Endothelial cell (in vitro differentiated cells): ENCODE measurements around the gene TENT5C. TPM values are rescaled to one million over a fixed set of nuclear protein-coding genes. Genes with fewer than 3 reads are reported as not detected.

Experiments used
- DNase-seq: peaks from one replicate; pipeline ENCODE4 v3.0.0; 2021; ENCODE audit warnings: low spot score
- H3K27ac Mint-ChIP-seq: one replicate; pipeline ENCODE4 v1.8.0; 2021; ENCODE audit warnings: mixed read lengths, inconsistent platforms; ENCODE audit not compliant: unreplicated experiment
- H3K27me3 Mint-ChIP-seq: one replicate; pipeline ENCODE4 v1.8.0; 2021; ENCODE audit warnings: mild to moderate bottlenecking, moderate library complexity, mixed read lengths, inconsistent platforms; ENCODE audit not compliant: unreplicated experiment
- H3K36me3 Mint-ChIP-seq: one replicate; pipeline ENCODE4 v1.8.0; 2021; ENCODE audit warnings: mild to moderate bottlenecking, low read depth, mixed read lengths, inconsistent platforms; ENCODE audit not compliant: unreplicated experiment
- H3K4me1 Mint-ChIP-seq: one replicate; pipeline ENCODE4 v1.8.0; 2021; ENCODE audit warnings: mild to moderate bottlenecking, mixed read lengths, inconsistent platforms; ENCODE audit not compliant: unreplicated experiment
- H3K4me3 Mint-ChIP-seq: one replicate; pipeline ENCODE4 v1.8.0; 2021; ENCODE audit warnings: mild to moderate bottlenecking, mixed read lengths, inconsistent platforms; ENCODE audit not compliant: unreplicated experiment
- H3K9me3 Mint-ChIP-seq: one replicate; pipeline ENCODE4 v1.8.0; 2021; ENCODE audit warnings: mixed read lengths, inconsistent platforms; ENCODE audit not compliant: unreplicated experiment
- total RNA-seq: library from RNA; stranded (reverse); fragmentation: NEBNext Ultra II Directional; extraction: Animal tissue kit (Norgen Biotek cat#: 25700); gene quantifications from one replicate; pipeline ENCODE4 v1.2.1, GENCODE V29; 2021; ENCODE audit not compliant: unreplicated experiment
- TF ChIP-seq, protein P1 (sequence below): fragments of 200-600 bp; sonication (generic); IDR thresholded peaks from one replicate; pipeline ENCODE4 v1.5.0; 2021; ENCODE audit warnings: antibody characterized with exemption; ENCODE audit not compliant: unreplicated experiment

The TENT5C gene
- total RNA-seq, 1 donor from 2014 or later, result 0.05 TPM

DNA sequence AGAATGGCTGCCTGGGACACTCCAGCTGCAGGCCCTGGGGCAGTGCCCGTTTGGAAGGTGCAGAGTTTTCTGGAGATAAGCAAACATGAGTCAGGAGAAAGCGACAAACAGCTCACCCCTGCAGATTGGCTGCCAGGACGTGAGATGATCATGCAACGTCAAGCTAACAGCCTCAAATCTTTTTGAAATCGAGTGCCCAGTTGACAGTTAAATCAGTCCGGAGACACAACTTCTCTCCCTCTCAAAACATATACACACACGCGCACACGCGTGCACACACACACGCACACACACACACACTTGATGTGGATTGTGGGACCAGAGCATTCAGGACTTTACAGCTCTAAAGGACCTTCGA lies 49.4 kb downstream of the TENT5C start:
- Mint-ChIP-seq H3K4me1 (peaks cover 4% of the 10 kb centered on the region), H3K36me3 (no peaks in the 10 kb centered on the region), H3K27ac (no peak overlapping the region), H3K4me3 (no peak overlapping the region), H3K9me3 (no peaks in the 10 kb centered on the region), H3K27me3 (peaks cover 2% of the 10 kb centered on the region)
- TF ChIP-seq, protein P1, sequence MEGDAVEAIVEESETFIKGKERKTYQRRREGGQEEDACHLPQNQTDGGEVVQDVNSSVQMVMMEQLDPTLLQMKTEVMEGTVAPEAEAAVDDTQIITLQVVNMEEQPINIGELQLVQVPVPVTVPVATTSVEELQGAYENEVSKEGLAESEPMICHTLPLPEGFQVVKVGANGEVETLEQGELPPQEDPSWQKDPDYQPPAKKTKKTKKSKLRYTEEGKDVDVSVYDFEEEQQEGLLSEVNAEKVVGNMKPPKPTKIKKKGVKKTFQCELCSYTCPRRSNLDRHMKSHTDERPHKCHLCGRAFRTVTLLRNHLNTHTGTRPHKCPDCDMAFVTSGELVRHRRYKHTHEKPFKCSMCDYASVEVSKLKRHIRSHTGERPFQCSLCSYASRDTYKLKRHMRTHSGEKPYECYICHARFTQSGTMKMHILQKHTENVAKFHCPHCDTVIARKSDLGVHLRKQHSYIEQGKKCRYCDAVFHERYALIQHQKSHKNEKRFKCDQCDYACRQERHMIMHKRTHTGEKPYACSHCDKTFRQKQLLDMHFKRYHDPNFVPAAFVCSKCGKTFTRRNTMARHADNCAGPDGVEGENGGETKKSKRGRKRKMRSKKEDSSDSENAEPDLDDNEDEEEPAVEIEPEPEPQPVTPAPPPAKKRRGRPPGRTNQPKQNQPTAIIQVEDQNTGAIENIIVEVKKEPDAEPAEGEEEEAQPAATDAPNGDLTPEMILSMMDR, result no peak
- DNase-seq, result no peak

DNA sequence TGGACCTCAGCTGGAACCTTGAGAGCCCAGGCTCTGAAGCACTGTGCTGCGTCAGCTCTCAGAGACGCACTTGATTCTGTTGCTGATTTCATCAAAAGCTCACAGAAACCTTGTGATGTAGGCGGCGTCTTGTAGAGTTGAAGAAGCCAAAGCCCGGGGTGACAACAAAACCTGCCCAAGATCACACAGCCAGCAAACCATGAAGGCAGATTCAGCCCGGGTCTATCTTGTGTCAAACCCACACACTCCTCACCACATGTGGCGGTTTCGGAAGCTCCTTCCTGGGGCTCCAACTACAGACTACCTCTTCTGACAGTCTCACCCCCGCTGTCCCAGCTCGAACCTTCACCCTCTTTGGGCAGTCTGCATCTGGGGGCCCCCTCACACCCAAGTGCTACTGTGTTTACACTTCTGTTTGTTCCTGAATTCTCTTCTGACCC lies 50.4 kb downstream of the TENT5C start:
- TF ChIP-seq, protein P1, result no peak
- peaks cover 4% of the 10 kb centered on the region for H3K4me1 Mint-ChIP-seq
- H3K4me3 Mint-ChIP-seq, result no peak overlapping the region
- DNase-seq, result no peak
- H3K9me3 Mint-ChIP-seq, result no peaks in the 10 kb centered on the region
- peaks cover 1% of the 10 kb centered on the region for H3K27me3 Mint-ChIP-seq
- no peak overlapping the region for H3K27ac Mint-ChIP-seq
- H3K36me3 Mint-ChIP-seq, result no peaks in the 10 kb centered on the region

DNA sequence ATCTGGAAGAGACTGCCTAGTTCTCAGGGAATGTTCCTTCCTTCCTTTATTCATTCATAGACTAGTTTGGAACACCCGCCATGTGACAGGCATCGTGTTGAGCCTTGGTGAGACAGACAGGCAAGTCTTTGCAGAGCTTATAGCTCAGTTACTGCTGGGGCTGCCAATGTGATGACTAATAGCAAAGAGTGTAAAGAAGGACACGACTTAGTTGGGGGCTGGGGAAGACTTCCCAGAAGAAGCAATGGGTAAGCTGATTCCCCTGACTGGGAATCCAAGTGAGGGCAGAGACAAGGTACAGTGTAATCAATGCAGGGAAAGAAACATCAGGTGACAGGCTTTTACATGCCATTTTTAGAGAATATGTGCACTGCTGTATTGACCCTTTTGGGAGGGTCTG lies 51.2 kb downstream of the TENT5C start:
- Mint-ChIP-seq H3K9me3 (no peaks in the 10 kb centered on the region), H3K27me3 (peaks cover 1% of the 10 kb centered on the region), H3K4me1 (peaks cover 4% of the 10 kb centered on the region), H3K27ac (no peak overlapping the region), H3K36me3 (no peaks in the 10 kb centered on the region), H3K4me3 (no peak overlapping the region)
- no peak for DNase-seq
- TF ChIP-seq, protein P1, result no peak

DNA sequence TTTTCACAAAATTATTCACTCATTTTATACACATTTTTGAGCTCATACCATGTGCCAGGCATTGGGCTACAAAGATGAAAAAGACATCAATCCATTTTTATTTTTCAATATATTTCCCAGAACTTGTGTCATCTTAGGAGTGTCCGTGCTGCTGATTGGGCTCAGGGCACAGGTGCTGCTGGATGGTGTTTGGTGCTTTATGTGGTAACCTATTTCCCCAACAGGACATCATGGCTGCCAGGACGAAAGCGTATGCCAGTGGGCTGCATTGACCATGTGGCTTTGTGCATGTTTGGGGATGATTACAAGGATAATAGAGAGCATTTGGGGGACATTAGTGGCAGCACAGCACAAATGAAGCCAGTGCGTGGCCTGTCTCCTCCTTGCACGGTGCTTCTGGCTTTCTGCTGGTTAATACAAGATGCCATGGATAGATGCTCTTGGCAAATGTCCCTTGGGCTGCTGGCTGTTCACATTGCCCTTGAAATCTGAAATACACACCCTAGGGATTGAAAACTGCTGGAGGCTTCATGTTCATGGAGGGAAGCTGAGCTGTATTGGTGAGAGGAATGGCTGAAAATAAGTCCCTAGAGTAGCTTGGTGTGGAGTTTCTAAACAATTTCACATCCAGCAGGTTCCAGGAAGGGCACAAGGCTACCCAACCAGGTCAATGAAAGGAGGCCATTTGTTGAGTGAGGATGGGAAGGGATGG lies 52.3 kb downstream of the TENT5C start:
- TF ChIP-seq, protein P1, result no peak
- Mint-ChIP-seq H3K9me3 (no peaks in the 10 kb centered on the region), H3K4me1 (peaks cover 4% of the 10 kb centered on the region), H3K27me3 (peaks cover 1% of the 10 kb centered on the region), H3K4me3 (no peak overlapping the region), H3K36me3 (no peaks in the 10 kb centered on the region), H3K27ac (no peak overlapping the region)
- no peak for DNase-seq

DNA sequence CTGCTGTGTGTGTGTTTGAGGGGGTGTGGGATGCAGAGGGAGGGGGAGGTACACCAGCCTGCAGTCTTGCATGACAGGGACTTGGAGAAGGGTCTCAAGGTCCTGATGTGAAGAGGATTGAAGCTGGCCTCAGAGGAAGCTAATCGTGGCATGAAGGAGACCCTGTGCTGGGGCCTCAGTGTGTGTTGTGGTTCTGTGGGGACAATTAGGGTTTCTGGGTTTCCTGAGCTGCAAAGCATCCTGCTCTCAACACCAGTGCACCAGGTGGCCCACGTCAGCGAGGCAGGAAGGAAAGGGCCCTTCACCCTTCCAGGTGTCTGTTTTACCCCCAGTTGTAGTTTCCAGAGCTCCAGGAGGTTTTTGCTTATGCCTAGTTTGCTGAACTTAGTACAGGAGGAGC lies 52.8 kb downstream of the TENT5C start:
- Mint-ChIP-seq H3K36me3 (no peaks in the 10 kb centered on the region), H3K9me3 (no peaks in the 10 kb centered on the region), H3K27me3 (peaks cover 1% of the 10 kb centered on the region), H3K27ac (no peak overlapping the region), H3K4me3 (no peak overlapping the region), H3K4me1 (peaks cover 4% of the 10 kb centered on the region)
- DNase-seq, result no peak
- TF ChIP-seq, protein P1, result no peak
